IMR-90 (cell line): Measurements from ENCODE around the gene TMEM129. TPM values are rescaled to one million over a fixed set of nuclear protein-coding genes. Genes with fewer than 3 reads are reported as not detected.
A peak's percentile ranks its signal among the peaks of the same experiment; 100 is the strongest.

Experiments used
- ATAC-seq: fragments of 200-7000 bp; cut with Tn5 transposase; 2 replicates; pipeline ENCODE4 v1.9.1; 2020; ENCODE audit warnings: low read depth, mild to moderate bottlenecking, moderate library complexity
- BruUV-seq: library from RNA; stranded (reverse); fragments of 400-500 nt; replicated peaks from 2 replicates; lab custom pipeline; 2021; lab: Mats Ljungman, UMichigan
- CTCF ChIA-PET: fragments of 300-600 bp; formaldehyde crosslinking; extraction: SDS; loops from one replicate; lab custom pipeline; 2021; ENCODE audit warnings: antibody characterized with exemption; lab: Yijun Ruan, JAX
- POLR2A ChIA-PET: fragments of 300-600 bp; sonication (Branson Sonifier 250); formaldehyde crosslinking; loops from one replicate; lab custom pipeline; 2022; ENCODE audit warnings: antibody characterized with exemption; ENCODE audit not compliant: unreplicated experiment; lab: Charles Lee
- DNase-seq: peaks from one replicate; pipeline ENCODE4 v3.0.0; 2013
- H2AFZ ChIP-seq: replicated peaks from 2 replicates; pipeline ENCODE3; 2013; ENCODE audit warnings: low read length, mild to moderate bottlenecking; ENCODE audit not compliant: poor library complexity
- H2AK5ac ChIP-seq: 2 replicates; pipeline ENCODE4 v1.6.1; 2013; ENCODE audit warnings: low read depth, low read length, inconsistent platforms
- H2AK9ac ChIP-seq: replicated peaks from 2 replicates; pipeline ENCODE3; 2013; ENCODE audit warnings: mild to moderate bottlenecking, low read depth, low read length, moderate library complexity; ENCODE audit not compliant: poor library complexity
- H2BK120ac ChIP-seq: 2 replicates; pipeline ENCODE4 v1.6.1; 2013; ENCODE audit warnings: low read depth, low read length, inconsistent platforms
- H2BK15ac ChIP-seq: 3 replicates; pipeline ENCODE4 v1.6.1; 2013; ENCODE audit warnings: low read depth, low read length, inconsistent platforms
- H2BK20ac ChIP-seq: 2 replicates; pipeline ENCODE4 v1.6.1; 2013; ENCODE audit warnings: low read depth, mild to moderate bottlenecking, inconsistent platforms, low read length, moderate library complexity
- H2BK5ac ChIP-seq: 2 replicates; pipeline ENCODE4 v1.6.1; 2013; ENCODE audit warnings: mild to moderate bottlenecking, low read depth, low read length, inconsistent platforms; ENCODE audit not compliant: poor library complexity, severe bottlenecking
- H3K14ac ChIP-seq: replicated peaks from 2 replicates; pipeline ENCODE4 v1.6.1; 2013; ENCODE audit warnings: low read depth, low read length, inconsistent platforms
- H3K18ac ChIP-seq: 2 replicates; pipeline ENCODE4 v1.6.1; 2013; ENCODE audit warnings: low read depth, low read length, control low read depth
- H3K23ac ChIP-seq: 2 replicates; pipeline ENCODE4 v1.6.1; 2013; ENCODE audit warnings: low read depth, low read length, inconsistent platforms
- H3K27ac ChIP-seq: 2 replicates; pipeline ENCODE4 v1.5.1; 2013; ENCODE audit warnings: mild to moderate bottlenecking, control low read depth, low read length; ENCODE audit not compliant: insufficient read depth
- H3K27me3 ChIP-seq: 2 replicates; pipeline ENCODE4 v1.6.1; 2013; ENCODE audit warnings: low read length; ENCODE audit not compliant: control insufficient read depth, insufficient read depth
- H3K36me3 ChIP-seq: 2 replicates; pipeline ENCODE4 v1.6.1; 2013; ENCODE audit warnings: low read length, mixed read lengths; ENCODE audit not compliant: control insufficient read depth, insufficient read depth
- H3K4ac ChIP-seq: 2 replicates; pipeline ENCODE4 v1.6.1; 2013; ENCODE audit warnings: low read depth, low read length, inconsistent platforms
- H3K4me1 ChIP-seq: 2 replicates; pipeline ENCODE4 v1.6.1; 2013; ENCODE audit warnings: low read length, mixed read lengths; ENCODE audit not compliant: control insufficient read depth, insufficient read depth
- H3K4me2 ChIP-seq: 2 replicates; pipeline ENCODE4 v1.6.1; 2013; ENCODE audit warnings: low read depth, mild to moderate bottlenecking, control low read depth, low read length, moderate library complexity
- H3K4me3 ChIP-seq: 2 replicates; pipeline ENCODE4 v1.5.1; 2013; ENCODE audit warnings: low read depth, mild to moderate bottlenecking, control low read depth, low read length, moderate library complexity; ENCODE audit not compliant: insufficient read depth
- H3K56ac ChIP-seq: 2 replicates; pipeline ENCODE4 v1.6.1; 2013; ENCODE audit warnings: low read length, inconsistent platforms; ENCODE audit not compliant: insufficient read depth; ENCODE audit errors: extremely low read depth
- H3K79me1 ChIP-seq, 2 experiments: 2 replicates each; pipeline ENCODE4 v1.6.1; 2013; ENCODE audit warnings: low read length in 2 of 2, inconsistent platforms in 1 of 2, low read depth in 1 of 2
- H3K9ac ChIP-seq: 2 replicates; pipeline ENCODE4 v1.6.1; 2013; ENCODE audit warnings: low read depth, low read length, control low read depth
- H3K9me1 ChIP-seq: 2 replicates; pipeline ENCODE4 v1.6.1; 2013; ENCODE audit warnings: low read length, inconsistent platforms; ENCODE audit not compliant: insufficient read depth
- H3K9me3 ChIP-seq: 2 replicates; pipeline ENCODE4 v1.6.1; 2013; ENCODE audit warnings: low read length; ENCODE audit not compliant: control insufficient read depth, insufficient read depth
- H4K20me1 ChIP-seq: 2 replicates; pipeline ENCODE4 v1.6.1; 2013; ENCODE audit warnings: low read length, inconsistent platforms; ENCODE audit not compliant: insufficient read depth
- H4K5ac ChIP-seq: 2 replicates; pipeline ENCODE4 v1.6.1; 2013; ENCODE audit warnings: mild to moderate bottlenecking, low read depth, low read length, control low read depth
- H4K8ac ChIP-seq, 2 experiments: 2 replicates each; pipeline ENCODE4 v1.6.1; 2013; ENCODE audit warnings: low read depth in 2 of 2, low read length in 2 of 2, control low read depth in 1 of 2, inconsistent platforms in 1 of 2
- H4K91ac ChIP-seq: 2 replicates; pipeline ENCODE4 v1.6.1; 2013; ENCODE audit warnings: low read depth, low read length, inconsistent platforms; ENCODE audit not compliant: insufficient read depth
- BHLHE40 ChIP-seq: fragments of 150-350 bp; IDR thresholded peaks from 2 replicates; pipeline ENCODE4 v1.6.1; 2016; ENCODE audit warnings: mild to moderate bottlenecking, low read depth, low read length
- CTCF ChIP-seq: conservative IDR thresholded peaks from 2 replicates; pipeline ENCODE4 v1.5.1; 2012; ENCODE audit warnings: mild to moderate bottlenecking, low read depth, low read length, improper control_type of control experiment
- FOS ChIP-seq: fragments of 150-350 bp; IDR thresholded peaks from 2 replicates; pipeline ENCODE4 v1.6.1; 2016; ENCODE audit warnings: low read depth, low read length
- MAFK ChIP-seq: IDR thresholded peaks from 2 replicates; pipeline ENCODE4 v1.6.1; 2012; ENCODE audit warnings: low read depth, low read length, improper control_type of control experiment
- RCOR1 ChIP-seq: IDR thresholded peaks from 2 replicates; pipeline ENCODE4 v1.6.1; 2012; ENCODE audit warnings: mild to moderate bottlenecking, low read length, improper control_type of control experiment; ENCODE audit not compliant: insufficient replicate concordance
- WGBS, 2 experiments: methylation state at CpG; one replicate each; pipeline versions ENCODE4 v1.1.5 to v1.1.7; 2013; ENCODE audit warnings: missing lambda C conversion rate in 2 of 2; ENCODE audit not compliant: insufficient read length in 1 of 2; ENCODE audit errors: extremely low coverage in 2 of 2; 5-methylcytosine and 5-hydroxymethylcytosine counted together
- dilution Hi-C: fragments of 300-500 bp; cut with HindIII; formaldehyde crosslinking; loops from one replicate; pipeline ENCODE4 v1.14.3; 2018; ENCODE audit warnings: low sequenced_read_pairs; ENCODE audit not compliant: unreplicated experiment
- in situ Hi-C: fragments of 300-500 bp; cut with MboI; formaldehyde crosslinking; loops from 3 replicates; pipeline ENCODE4 v1.14.3; 2019; ENCODE audit warnings: low sequenced_read_pairs, inconsistent platforms, mixed read lengths
- intact Hi-C: fragments of 100-400 bp; cut with micrococcal nuclease; formaldehyde crosslinking; loops from 2 replicates; pipeline ENCODE4 v1.10.0; 2022
- polyA plus RNA-seq, 3 experiments: library from polyadenylated mRNA; depleted of rRNA; stranded (reverse); fragments of >200 nt; gene quantifications; 2 replicates each; pipeline ENCODE4 v1.2.3, GENCODE V29; 2012; ENCODE audit warnings: low replicate concordance in 1 of 3
- total RNA-seq: library from RNA; depleted of rRNA; stranded (reverse); fragments of >200 nt; gene quantifications from 2 replicates; pipeline ENCODE4 v1.2.3, GENCODE V29; 2012
- TF ChIP-seq, protein P1 (sequence below): fragments of 150-350 bp; IDR thresholded peaks from 2 replicates; pipeline ENCODE4 v1.6.1; 2016; ENCODE audit warnings: low read depth, mild to moderate bottlenecking, low read length, moderate library complexity, borderline replicate concordance
- TF ChIP-seq, protein P2 (sequence below): fragments of 150-350 bp; IDR thresholded peaks from 2 replicates; pipeline ENCODE4 v1.6.1; 2017; ENCODE audit warnings: mild to moderate bottlenecking, antibody characterized with exemption, low read length, low read depth

Gene TMEM129
- total and polyA plus RNA-seq, 2 of the 4 experiments (the other 2 are of a cell fraction): 6.6 to 26.6 TPM

GRCh38 chr4:1768367-1769034 lies 47.4 kb upstream of the TMEM129 start:
- H4K20me1 ChIP-seq: no peaks in the 10 kb centered on the region; the same call in 1 of the 2 replicates
- BruUV-seq: no TSS peak
- ChIA-PET CTCF (no interaction called here), POLR2A (interaction anchor here (0.6 kb wide), 1 partner anchor 23 kb away, joined by 13 read pairs; no protein-coding TSS in a partner anchor)
- no peaks in the 10 kb centered on the region for H3K9me3 ChIP-seq
- no peak overlapping the region for H3K56ac ChIP-seq
- H2AK9ac ChIP-seq: peak overlapping the region; percentile 65
- H3K14ac ChIP-seq: no peak overlapping the region
- H2BK20ac ChIP-seq: no peak overlapping the region
- ATAC-seq (no peak), DNase-seq (no peak)
- no peaks in the 10 kb centered on the region; the same call in 1 of the 2 replicates for H3K27me3 ChIP-seq
- WGBS, 2 experiments: 91% methylated on average over 4 of the region's 23 CpGs; no CpG with 5 or more reads in 1 of the 2 experiments
- peak overlapping the region; percentile 43 for H2AFZ ChIP-seq
- H4K5ac ChIP-seq: no peak overlapping the region
- H3K23ac ChIP-seq: no peak overlapping the region
- H3K4ac ChIP-seq: no peak overlapping the region
- no peak overlapping the region for H3K18ac ChIP-seq
- H3K9ac ChIP-seq: no peak overlapping the region
- H3K4me3 ChIP-seq: no peak overlapping the region
- no peak overlapping the region for H2BK5ac ChIP-seq
- in situ Hi-C loops: no loop called here
- TF ChIP-seq, protein P1, sequence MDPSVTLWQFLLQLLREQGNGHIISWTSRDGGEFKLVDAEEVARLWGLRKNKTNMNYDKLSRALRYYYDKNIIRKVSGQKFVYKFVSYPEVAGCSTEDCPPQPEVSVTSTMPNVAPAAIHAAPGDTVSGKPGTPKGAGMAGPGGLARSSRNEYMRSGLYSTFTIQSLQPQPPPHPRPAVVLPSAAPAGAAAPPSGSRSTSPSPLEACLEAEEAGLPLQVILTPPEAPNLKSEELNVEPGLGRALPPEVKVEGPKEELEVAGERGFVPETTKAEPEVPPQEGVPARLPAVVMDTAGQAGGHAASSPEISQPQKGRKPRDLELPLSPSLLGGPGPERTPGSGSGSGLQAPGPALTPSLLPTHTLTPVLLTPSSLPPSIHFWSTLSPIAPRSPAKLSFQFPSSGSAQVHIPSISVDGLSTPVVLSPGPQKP: no peak
- TF ChIP-seq, protein P2, sequence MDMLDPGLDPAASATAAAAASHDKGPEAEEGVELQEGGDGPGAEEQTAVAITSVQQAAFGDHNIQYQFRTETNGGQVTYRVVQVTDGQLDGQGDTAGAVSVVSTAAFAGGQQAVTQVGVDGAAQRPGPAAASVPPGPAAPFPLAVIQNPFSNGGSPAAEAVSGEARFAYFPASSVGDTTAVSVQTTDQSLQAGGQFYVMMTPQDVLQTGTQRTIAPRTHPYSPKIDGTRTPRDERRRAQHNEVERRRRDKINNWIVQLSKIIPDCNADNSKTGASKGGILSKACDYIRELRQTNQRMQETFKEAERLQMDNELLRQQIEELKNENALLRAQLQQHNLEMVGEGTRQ: no peak
- TF ChIP-seq CTCF (no peak), RCOR1 (no peak), MAFK (no peak), FOS (no peak), BHLHE40 (no peak)
- H3K4me2 ChIP-seq: no peak overlapping the region
- no peak overlapping the region for H2BK15ac ChIP-seq
- H3K9me1 ChIP-seq: no peaks in the 10 kb centered on the region
- no peak overlapping the region for H4K8ac ChIP-seq
- no peak overlapping the region for H2BK120ac ChIP-seq
- H3K79me1 ChIP-seq: no peaks in the 10 kb centered on the region
- no peaks in the 10 kb centered on the region for H3K36me3 ChIP-seq
- H4K91ac ChIP-seq: no peak overlapping the region
- no peak overlapping the region for H3K27ac ChIP-seq
- dilution Hi-C loops: no loop called here
- intact Hi-C loops: no loop called here
- peaks cover 2% of the 10 kb centered on the region; the same call in 1 of the 2 replicates for H3K4me1 ChIP-seq
- H2AK5ac ChIP-seq: no peak overlapping the region
